ENCODE measurements around the gene CSF3.

Gene CSF3

GRCh38 chr17:40058186-40058784, 43.0 kb downstream of the CSF3 start:
- H3K4me2 ChIP-seq (ENCODE audit: low read depth, low read length, poor library complexity, severe bottlenecking), result no peak overlapping the region
- no peaks in the 10 kb centered on the region for H3K9me3 ChIP-seq (ENCODE audit: insufficient read depth, low read length)
- no peaks in the 10 kb centered on the region for H3K27me3 ChIP-seq (ENCODE audit: low read length)
- H3K9me2 ChIP-seq (replicated peaks; ENCODE audit: insufficient read depth, low read length), result no peaks in the 10 kb centered on the region
- H3K27ac ChIP-seq (ENCODE audit: low read depth, low read length), result no peak overlapping the region
- no peaks in the 10 kb centered on the region for H4K20me1 ChIP-seq (ENCODE audit: low read depth, low read length)
- no peaks in the 10 kb centered on the region for H3K36me3 ChIP-seq (ENCODE audit: low read length)
- H3K79me2 ChIP-seq (ENCODE audit: insufficient read depth, low read length), result no peaks in the 10 kb centered on the region
- H2AFZ ChIP-seq (ENCODE audit: low read depth, low read length, severe bottlenecking), result no peak overlapping the region
- no peak overlapping the region for H3K4me3 ChIP-seq (ENCODE audit: insufficient read depth, low read length, poor library complexity, severe bottlenecking)
- H3F3A ChIP-seq (ENCODE audit: insufficient read depth), result no peaks in the 10 kb centered on the region
- no peak for TF ChIP-seq CTCF (IDR thresholded peaks at IDR 0.05; ENCODE audit: insufficient read depth, low read length, poor library complexity, severe bottlenecking)
- no peak for TF ChIP-seq EZH2phosphoT487 (conservative IDR thresholded peaks at IDR 0.05; ENCODE audit: low read length)
- H3K9ac ChIP-seq (ENCODE audit: low read length), result no peak overlapping the region

- no peak overlapping the region for H3K4me3 ChIP-seq (ENCODE audit: insufficient read depth, low read length, poor library complexity, severe bottlenecking)
- H3K36me3 ChIP-seq (ENCODE audit: low read length), result no peaks in the 10 kb centered on the region
- TF ChIP-seq EZH2phosphoT487 (conservative IDR thresholded peaks at IDR 0.05; ENCODE audit: low read length) (no peak), CTCF (IDR thresholded peaks at IDR 0.05; ENCODE audit: insufficient read depth, low read length, poor library complexity, severe bottlenecking) (no peak)
- no peaks in the 10 kb centered on the region for H3K27me3 ChIP-seq (ENCODE audit: low read length)
- no peaks in the 10 kb centered on the region for H3K79me2 ChIP-seq (ENCODE audit: insufficient read depth, low read length)
- H3K9me2 ChIP-seq (replicated peaks; ENCODE audit: insufficient read depth, low read length), result no peaks in the 10 kb centered on the region
- no peak overlapping the region for H2AFZ ChIP-seq (ENCODE audit: low read depth, low read length, severe bottlenecking)
- no peaks in the 10 kb centered on the region for H3K9me3 ChIP-seq (ENCODE audit: insufficient read depth, low read length)
- no peak overlapping the region for H3K4me2 ChIP-seq (ENCODE audit: low read depth, low read length, poor library complexity, severe bottlenecking)
- no peak overlapping the region for H3K9ac ChIP-seq (ENCODE audit: low read length)
- H4K20me1 ChIP-seq (ENCODE audit: low read depth, low read length), result no peaks in the 10 kb centered on the region
- H3F3A ChIP-seq (ENCODE audit: insufficient read depth), result no peaks in the 10 kb centered on the region
- no peak overlapping the region for H3K27ac ChIP-seq (ENCODE audit: low read depth, low read length)
Observed at GRCh38 chr17:40058865-40059264, 43.6 kb downstream of the CSF3 start.

GRCh38 chr17:40059729-40060475, 44.7 kb downstream of the CSF3 start:
- Histone ChIP-seq H3F3A (ENCODE audit: insufficient read depth) (no peaks in the 10 kb centered on the region), H3K4me3 (ENCODE audit: insufficient read depth, low read length, poor library complexity, severe bottlenecking) (no peak overlapping the region), H4K20me1 (ENCODE audit: low read depth, low read length) (no peaks in the 10 kb centered on the region), H3K9ac (ENCODE audit: low read length) (no peak overlapping the region), H3K27me3 (ENCODE audit: low read length) (no peaks in the 10 kb centered on the region), H3K9me2 (replicated peaks; ENCODE audit: insufficient read depth, low read length) (no peaks in the 10 kb centered on the region), H3K36me3 (ENCODE audit: low read length) (no peaks in the 10 kb centered on the region), H3K9me3 (ENCODE audit: insufficient read depth, low read length) (no peaks in the 10 kb centered on the region), H2AFZ (ENCODE audit: low read depth, low read length, severe bottlenecking) (no peak overlapping the region), H3K4me2 (ENCODE audit: low read depth, low read length, poor library complexity, severe bottlenecking) (no peak overlapping the region), H3K27ac (ENCODE audit: low read depth, low read length) (no peak overlapping the region), H3K79me2 (ENCODE audit: insufficient read depth, low read length) (no peaks in the 10 kb centered on the region)
- TF ChIP-seq EZH2phosphoT487 (conservative IDR thresholded peaks at IDR 0.05; ENCODE audit: low read length), result no peak
- TF ChIP-seq CTCF (IDR thresholded peaks at IDR 0.05; ENCODE audit: insufficient read depth, low read length, poor library complexity, severe bottlenecking), result no peak

Data from SU-DHL-6 (cell line).